GM21737 (cell line): ENCODE results near the gene IFITM1.
"Not testable (repeated sequence)": the region's sequence is repeated elsewhere in the genome, so short reads cannot be mapped to it uniquely, and the experiment has no call there.

Experiments used
- ATAC-seq: cut with Tn5 transposase; IDR thresholded peaks from one replicate; pipeline ENCODE4 v1.9.1; 2021; ENCODE audit warnings: mild to moderate bottlenecking, moderate library complexity; ENCODE audit not compliant: unreplicated experiment

The IFITM1 gene

GRCh38 chr11:325796-326591 lies 12.2 kb downstream of the IFITM1 start:
- no peak for ATAC-seq

- no peak for ATAC-seq
Observed at GRCh38 chr11:326592-326841, 12.7 kb downstream of the IFITM1 start.

- peak; percentile 41 for ATAC-seq
Observed at GRCh38 chr11:326842-327580, 13.2 kb downstream of the IFITM1 start.

GRCh38 chr11:327581-327923 lies 13.7 kb downstream of the IFITM1 start:
- ATAC-seq, result no peak

GRCh38 chr11:328012-328411 lies 14.2 kb downstream of the IFITM1 start:
- ATAC-seq, result no peak

GRCh38 chr11:328516-329100 lies 14.8 kb downstream of the IFITM1 start:
- ATAC-seq, result not testable (repeated sequence)

GRCh38 chr11:329886-330253 lies 16.0 kb downstream of the IFITM1 start:
- ATAC-seq, result no peak

- no peak for ATAC-seq
Observed at GRCh38 chr11:330307-330693, 16.5 kb downstream of the IFITM1 start.

GRCh38 chr11:330694-331357 lies 17.0 kb downstream of the IFITM1 start:
- ATAC-seq, result no peak

GRCh38 chr11:331358-332060 lies 17.7 kb downstream of the IFITM1 start:
- ATAC-seq, result no peak

- ATAC-seq, result no peak
Observed at GRCh38 chr11:332651-333480, 19.0 kb downstream of the IFITM1 start.

- not testable (repeated sequence) for ATAC-seq
Observed at GRCh38 chr11:333616-334263, 19.9 kb downstream of the IFITM1 start.

- ATAC-seq, result no peak
Observed at GRCh38 chr11:334264-334994, 20.6 kb downstream of the IFITM1 start.

- no peak for ATAC-seq
Observed at GRCh38 chr11:335779-336658, 22.2 kb downstream of the IFITM1 start.

- no peak for ATAC-seq
Observed at GRCh38 chr11:336659-337198, 22.9 kb downstream of the IFITM1 start.

GRCh38 chr11:337711-338110 lies 23.9 kb downstream of the IFITM1 start:
- no peak for ATAC-seq

GRCh38 chr11:339963-340362 lies 26.1 kb downstream of the IFITM1 start:
- no peak for ATAC-seq
